HG03575 (cell line): Measurements from ENCODE around the gene KLK14.

Source experiments
- ATAC-seq: cut with Tn5 transposase; IDR thresholded peaks from one replicate; pipeline ENCODE4 v1.9.1; 2021; ENCODE audit not compliant: unreplicated experiment, insufficient number of reproducible peaks, low FRiP score; ENCODE audit errors: extremely low read depth

KLK14 gene

DNA sequence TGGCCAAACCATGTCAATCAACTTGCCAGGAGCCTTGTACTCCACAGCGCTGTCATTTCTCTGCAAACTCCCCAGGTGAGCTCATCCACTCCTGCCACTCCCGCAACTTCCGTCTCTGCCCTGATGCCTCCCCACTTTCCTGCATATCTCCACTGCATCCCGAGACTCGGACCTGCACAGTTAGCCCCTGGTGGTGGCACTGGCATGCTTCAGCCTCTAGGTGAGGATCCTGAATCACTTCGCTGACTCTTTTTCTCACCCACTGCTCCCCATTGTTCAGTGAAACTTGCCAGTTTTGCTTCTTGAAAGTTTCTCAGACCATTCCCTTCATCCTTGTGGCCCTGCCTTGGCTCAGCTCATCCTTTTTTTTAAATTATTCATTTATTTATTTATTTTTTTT, 28.9 kb upstream of the KLK14 start:
- ATAC-seq = no peak

DNA sequence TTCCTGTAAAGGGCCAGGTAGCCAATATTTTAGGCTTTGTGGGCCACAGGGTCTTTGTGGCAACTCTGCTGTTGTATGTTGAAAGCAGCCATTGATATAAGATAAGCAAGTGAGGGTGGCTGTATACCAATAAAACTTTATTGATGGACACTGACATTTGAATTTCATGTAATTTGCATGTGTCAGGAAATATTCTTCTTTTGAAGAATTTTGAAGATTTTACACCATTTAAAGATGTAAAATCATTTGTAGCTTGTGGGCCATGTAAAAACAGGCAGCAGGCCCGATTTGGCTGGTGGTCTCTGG, 27.9 kb upstream of the KLK14 start:
- no peak for ATAC-seq

DNA sequence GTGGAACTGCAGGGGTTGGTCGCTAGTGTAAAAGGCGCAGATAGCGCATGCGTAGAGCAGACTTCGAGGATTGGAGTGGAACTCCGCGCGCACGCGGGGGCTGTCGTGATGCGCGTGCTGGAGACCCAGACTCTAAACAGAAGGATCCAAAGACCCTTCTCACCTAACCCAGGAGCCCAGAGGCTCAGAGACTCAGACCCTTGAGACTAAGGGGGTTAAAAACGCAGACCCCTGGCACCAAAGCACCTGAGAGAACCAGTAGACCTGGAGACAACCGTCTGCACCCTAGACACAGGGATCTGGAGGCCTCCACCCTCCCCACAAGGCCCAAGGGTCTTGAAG, 26.1 kb upstream of the KLK14 start:
- ATAC-seq = peak; percentile 27

DNA sequence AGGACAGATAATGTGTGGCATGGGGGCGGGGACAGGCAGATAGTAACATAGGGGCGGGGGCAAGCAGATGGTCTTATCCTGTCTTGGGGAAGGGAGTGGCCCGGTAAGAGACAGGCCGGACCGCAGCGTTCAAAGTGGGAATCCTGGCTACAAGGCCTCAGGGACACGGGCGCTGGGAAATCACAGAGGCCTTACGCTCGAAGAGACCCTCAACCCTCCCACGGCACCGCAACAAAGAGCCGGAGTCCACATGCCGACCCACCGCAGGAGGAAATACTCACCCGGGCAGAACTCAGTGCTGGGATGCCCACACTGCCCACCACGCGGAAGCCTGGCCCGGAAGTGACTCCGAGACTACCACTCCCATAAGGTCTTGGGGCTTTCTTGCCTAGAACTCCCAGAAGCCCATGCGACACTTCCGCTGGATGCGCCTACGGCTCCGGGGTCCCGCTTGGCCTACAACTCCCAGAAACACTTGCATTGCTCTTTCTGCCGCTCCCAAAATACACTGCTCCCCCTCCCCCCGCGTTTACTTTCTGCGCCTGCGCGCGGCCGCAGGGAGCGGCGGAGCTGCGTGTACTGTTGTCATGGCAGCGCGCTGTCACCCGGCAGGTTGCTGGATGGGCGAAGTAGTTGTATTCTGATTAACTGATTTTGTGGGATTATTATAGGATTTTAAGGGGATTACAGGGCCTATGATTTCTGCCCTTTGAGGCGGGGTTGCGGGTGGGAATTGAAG, 25.5 kb upstream of the KLK14 start, which contains the start of gene CTU1:
TSS of gene CTU1 (minus strand) at position 344 of the 739 bp plus-strand sequence. CDS start 3,840 bp downstream, outside the sequence.
- ATAC-seq = peak; percentile 42

DNA sequence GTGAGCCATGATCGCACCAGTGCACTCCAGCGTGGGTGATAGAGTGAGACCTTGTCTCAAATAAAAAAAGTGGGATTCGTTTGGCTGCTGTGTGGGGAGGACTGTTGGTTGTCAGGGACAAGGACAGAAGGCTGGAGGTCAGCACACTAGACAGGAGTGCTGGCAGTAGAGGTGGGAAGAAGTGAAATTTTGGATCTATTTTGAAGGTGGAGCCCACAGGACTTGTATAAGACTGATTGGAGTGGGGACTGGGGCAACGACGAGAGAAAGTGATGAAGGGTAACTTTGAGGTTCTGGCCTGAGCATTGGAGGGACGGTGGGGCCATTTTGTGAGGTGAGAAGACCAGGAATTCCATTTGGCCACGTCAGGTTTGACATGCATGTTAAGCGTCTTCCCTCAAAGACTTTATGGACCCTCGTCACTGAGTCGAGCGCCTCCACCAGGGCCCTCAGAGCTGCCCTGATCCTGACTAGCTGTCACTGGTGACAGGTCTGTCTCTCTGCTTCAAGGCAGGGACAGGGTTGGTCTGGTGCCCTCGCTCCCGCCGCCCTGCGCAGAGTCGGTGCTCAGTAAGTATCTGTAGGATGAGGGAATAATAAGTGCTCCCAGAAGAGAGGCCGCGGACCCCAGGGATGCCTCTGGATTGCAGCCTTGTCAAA, 24.8 kb upstream of the KLK14 start:
- ATAC-seq = no peak

DNA sequence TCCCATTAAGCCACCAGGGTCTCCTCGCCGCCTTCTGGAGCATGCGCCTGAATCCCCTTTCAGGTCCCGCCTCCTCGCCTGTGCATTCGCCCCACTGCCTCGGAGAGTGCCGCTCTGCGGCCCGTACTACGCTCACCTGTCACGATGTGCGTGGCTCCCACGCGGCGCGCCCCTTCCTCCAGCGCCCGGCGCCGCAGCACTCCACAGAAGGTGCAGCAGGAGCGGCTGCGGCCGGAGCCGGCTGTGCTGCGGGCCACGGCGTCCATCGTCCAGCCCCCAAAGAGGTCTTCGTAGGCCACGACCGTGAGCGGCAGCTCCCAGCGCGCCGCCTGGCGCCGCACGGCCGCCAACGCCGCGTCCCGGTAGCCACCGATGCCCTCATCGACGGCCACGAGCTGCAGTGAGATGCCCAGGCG, 21.2 kb upstream of the KLK14 start:
- no peak for ATAC-seq

DNA sequence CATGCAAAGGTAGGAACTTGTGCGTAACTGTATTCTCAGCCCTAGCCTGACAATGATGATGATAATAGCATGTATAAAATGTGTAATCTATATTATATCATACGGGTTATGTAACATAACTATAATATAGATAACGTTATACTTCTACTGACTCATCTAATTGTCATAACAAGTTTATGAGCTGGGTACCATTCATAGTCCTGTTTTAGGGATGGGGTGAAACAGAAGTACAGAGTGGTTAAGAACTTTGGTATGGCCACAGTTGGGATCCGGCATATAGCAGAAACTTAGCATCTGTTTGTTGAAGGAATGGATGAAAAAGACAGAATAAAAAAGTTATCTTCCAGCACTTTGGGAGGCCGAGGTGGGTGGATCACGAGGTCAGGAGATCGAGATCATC, 20.3 kb upstream of the KLK14 start:
- no peak for ATAC-seq

DNA sequence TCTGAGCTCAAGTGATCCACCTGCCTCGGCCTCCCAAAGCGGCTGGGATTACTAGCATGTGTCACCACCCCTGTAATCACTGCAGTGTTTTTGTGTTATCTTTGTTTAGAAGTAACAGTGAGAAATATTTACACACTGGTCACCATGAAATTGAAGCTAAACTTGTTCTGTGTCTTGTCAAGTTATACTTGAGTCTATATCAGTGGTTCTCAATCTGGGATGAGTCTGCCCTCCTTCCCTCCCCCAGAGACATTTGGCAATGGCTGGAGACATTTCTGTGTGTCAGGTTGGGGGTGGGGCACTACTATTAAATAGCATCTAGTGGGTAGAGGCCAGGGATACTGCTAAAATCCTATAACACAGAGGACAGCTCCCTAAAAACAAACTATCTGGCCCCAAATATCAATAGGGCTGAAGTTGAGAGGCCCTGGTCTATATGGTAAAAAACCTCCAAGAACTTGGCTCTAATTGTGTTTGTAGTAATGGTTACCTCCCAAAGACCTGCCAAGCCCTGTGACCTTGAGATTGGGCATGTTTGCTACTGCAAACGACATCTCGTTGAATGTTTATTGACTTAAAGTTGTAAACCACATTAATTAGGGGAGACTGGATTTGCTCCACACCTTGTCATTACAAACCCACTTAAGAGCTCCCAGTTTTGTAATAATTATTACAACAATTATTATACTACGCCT, 18.6 kb upstream of the KLK14 start:
- no peak for ATAC-seq

DNA sequence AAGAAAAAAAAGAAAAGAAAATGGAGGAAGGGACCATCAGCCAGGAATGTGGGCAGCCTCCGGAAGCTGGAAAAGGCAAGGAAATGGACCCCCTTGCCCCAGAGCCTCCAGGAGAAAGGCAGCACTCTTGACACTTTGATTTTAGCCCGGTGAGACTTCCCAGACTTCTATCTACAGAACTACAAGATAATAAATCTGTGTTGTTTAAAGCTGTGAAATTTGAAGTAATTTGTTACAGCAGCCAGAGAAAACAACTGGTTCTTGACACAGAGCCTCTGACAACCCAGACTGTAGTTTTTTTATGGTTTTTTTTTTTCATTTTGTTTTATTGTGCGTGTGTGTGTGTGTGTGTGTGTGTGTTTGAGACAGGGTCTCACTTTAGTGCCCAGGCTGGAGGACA, 17.9 kb upstream of the KLK14 start:
- ATAC-seq = no peak

DNA sequence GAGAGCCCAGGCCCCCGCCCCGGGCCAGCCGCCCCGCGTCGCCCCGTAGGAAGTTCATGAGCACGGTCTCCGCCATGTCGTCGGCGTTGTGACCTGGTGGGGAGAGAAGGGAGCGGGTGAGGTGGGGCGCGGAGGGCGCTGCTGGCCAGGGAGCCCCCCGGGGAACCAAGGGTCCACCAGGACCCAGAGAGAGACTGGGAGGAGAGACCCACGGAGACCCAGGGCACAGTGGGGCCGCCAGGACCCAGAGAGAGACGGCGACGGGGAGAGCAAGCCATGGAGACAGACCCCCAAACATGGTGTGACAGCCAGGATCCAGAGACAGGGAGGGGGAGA, 16.3 kb upstream of the KLK14 start:
- no peak for ATAC-seq

DNA sequence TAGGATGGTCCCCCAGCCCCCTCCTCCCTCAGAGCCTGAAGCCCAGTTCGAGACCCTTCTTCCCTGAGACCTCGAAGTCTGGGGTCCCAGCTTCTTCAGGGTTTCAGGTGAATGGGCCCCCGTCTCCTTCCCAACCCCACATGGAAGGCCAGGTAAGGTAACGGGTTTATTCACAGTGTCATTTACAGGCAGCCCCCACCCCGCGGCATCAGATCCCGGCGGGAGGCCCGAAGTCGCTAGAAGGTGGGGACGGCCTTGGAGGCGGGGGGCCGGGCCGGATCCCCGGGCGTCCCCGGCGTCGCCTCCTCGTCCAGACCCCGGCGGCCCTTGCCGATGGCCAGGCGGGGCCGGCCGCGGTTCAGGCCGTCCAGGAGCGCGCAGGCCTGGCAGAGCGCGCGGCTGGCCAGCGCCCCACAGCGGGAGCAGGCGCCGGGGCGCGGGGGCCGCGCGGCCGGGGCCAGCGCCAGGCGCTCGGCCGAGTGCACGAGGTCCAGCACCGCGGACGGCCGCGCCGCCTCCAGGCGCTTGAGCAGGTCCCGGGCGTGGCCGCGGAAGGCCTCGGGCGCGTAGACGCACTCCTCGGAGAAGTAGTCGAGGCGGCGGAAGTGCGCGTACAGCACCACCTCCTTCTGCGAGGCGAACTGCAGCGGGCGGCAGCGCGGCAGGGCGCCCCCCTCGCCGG, 15.8 kb upstream of the KLK14 start:
- no peak for ATAC-seq

DNA sequence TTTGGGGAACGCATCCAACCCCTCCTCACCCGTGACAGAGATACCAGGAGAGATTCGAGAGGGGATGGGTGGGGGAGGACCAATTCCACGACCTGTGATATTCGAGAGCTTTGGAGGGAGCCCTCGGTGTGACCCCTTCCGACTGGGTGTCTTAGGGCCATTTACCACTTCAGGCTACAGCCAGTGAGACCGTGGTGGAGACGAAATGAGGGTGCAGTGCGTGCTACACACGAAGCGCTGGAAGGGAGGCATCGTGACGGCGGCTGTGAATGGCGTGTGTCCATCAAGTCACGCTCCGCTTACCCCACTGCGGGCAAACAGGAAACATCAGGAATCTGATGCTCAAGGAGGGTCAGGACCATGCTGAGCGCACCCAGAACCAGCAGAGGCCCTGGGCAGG, 15.1 kb upstream of the KLK14 start:
- ATAC-seq = no peak

DNA sequence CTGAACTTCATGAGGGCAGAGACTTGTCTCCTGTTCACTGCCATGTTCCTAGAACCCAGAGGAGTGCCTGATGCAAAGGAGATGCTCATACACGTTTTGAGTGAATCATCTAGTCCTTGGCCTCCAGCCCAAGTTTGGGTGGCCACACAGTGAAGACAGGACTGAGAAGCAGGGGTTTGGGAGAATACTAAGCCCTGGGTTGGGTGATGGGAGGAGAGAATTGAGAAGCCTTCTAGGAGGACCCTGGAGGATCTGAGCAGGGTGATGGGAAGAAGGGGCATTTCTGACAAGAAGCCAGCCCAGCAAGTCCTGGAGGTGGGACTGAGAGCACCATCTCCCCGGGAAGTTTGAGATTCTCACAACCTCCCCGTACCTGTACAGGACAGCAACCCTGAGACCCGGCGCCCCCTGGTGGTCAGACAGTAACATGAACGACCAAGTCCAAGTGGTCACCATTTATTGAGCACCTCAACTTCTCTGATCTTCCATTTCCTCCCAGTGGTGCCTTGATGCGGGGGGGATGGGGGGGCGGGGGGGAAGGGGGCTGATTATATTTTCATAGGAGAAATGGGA, 14.6 kb upstream of the KLK14 start:
- no peak for ATAC-seq

DNA sequence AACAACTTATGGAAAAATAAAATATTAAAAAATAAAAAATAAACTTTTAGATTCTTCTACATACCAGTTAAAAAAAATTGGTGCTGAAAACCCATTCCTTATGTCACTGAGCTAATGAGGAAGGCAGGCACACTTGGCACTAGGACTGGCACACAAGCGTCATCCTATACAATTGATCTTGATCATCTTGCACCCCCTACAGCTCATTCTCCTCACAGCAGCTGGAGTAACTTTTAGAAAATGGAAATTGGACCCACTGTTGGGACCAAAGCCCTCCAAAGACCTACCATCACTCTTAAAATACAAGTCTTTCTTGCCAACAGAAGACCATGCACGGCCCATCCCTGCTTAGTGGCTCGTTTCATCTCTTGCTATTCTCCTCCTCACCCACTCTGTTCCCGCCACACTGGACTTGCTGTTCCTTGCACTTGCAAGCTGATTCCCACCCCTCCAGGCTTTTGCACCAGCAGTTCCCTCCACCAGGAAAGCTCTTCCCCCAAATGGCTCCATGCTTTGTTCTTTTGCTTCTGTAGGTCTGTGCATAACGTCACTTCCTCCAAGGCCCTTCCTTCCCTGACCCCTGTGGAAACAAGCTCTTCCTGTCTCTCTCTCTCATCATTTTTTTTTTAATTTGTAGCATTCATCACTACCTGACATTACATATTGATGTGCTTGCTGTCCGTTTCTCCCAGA, 13.9 kb upstream of the KLK14 start:
- no peak for ATAC-seq

DNA sequence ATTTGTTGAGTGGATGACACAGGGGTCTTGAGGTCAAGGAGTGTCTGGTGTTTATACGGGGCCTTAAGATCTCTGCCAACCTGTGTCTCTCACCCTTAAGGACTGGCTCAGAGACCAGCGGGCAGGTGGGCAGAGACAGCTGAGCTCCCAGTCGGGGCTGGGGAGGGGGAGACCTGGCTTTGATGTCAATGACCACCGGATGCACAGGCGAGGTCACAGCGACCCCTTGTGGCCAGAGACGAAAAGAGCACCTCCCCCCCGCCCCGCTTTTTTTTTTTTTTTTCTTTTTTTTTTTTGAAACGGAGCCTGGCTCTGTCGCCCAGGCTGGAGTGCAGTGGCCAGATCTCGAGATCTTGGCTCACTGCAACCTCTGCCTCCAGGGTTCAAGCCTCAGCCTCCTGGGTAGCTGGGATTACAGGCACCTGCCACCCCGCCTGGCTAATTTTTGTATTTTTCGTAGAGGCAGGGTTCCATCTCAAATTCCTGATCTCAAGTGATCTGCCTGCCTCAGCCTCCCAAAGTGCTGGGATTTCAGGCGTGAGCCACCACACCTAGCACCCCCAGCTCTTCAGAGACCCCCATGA, 12.1 kb upstream of the KLK14 start:
- no peak for ATAC-seq

DNA sequence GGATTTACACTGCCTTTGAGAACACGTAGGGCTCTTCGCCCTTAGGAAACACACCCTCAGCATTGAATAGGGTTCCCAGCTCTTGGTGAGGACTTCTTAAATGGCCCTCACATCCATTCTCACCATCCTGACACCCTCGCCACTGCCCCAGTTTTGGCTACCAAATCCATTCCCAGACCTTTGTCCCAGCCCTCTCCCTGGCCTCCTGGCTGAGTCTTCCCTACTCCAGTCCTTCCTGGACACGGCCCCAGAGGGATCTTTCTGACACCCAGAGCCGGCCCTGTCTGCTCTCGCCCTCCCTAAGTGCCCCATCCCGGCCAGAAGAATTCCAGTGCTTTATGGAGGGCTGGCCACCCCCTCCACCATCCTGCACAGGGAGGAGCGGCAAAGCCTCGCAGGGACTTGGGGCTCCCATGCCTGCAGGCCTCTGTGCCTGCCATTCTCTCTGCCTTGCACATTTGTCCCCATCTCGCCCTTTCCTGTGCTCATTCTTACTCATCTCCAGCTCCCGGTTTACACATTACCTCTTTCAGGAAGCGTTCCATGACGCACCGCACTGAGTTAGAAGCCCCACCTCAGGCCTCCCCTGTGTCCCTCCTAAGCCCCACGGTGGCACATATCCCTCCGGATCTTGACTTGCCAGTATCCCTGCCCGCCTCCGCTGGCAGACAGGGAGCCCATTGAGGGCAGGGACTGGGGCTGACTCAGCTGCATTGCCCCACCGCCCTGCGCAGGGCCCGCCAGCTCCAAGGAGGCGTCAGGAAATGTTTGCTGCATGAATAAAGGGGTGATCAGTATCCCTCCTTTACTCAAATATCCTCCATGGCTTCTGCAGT, 11.0 kb upstream of the KLK14 start:
- no peak for ATAC-seq

DNA sequence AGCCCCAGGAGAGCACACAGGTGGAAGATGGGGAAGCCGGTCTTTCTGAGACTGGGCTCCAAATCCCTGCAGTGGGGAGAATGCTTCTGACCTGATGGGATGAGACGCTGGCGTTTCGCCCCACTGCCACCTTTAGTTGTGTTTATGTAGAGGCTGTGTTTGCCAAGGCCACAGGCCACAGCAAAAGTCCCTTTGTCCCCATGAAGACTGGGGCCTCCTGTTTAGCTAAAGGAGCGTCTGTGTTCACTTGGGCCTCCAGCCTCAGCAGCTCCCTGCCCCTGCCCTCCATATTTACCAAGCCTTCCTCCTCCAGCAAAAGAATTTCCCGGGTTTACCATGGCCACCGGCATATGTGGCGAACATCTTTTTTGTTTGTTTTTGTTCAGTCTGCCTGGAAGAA, 10.4 kb upstream of the KLK14 start:
- no peak for ATAC-seq
